Right lobe of liver (tissue), 4 donors: ENCODE data around the gene NR1H4.

Experiments used
- CTCF ChIP-seq, 4 donors: fragments of 200-600 bp in 3 of 4; fragments of 450-650 bp in 1 of 4; IDR thresholded peaks; one replicate each; pipeline versions ENCODE4 v1.5.1 to v1.8.0; 2016 to 2022; ENCODE audit warnings: antibody characterized with exemption in 4 of 4, mild to moderate bottlenecking in 2 of 4
- POLR2A ChIP-seq: fragments of 450-650 bp; IDR thresholded peaks from one replicate; pipeline ENCODE4 v1.6.1; 2017; ENCODE audit warnings: antibody characterized with exemption, mild to moderate bottlenecking
- donor health status: DM: no; HTN: no; CAD: no.
- donor health status: DM: no; HTN: no; CAD: no.
- donor health status: DM: no; HTN: yes; CAD: no.

- TF ChIP-seq CTCF (IDR thresholded peaks at IDR 0.05) (no peak), POLR2A (no peak)
Observed at GRCh38 chr12:100435957-100436356, 37.7 kb upstream of the NR1H4 start.
